ENCODE measurements around the gene ZBTB7C. TPM values are rescaled to one million over a fixed set of nuclear protein-coding genes. Genes with fewer than 3 reads are reported as not detected.

The ZBTB7C gene
- polyA plus RNA-seq, 1 donor (not counting 4 experiments of a cell fraction or from before 2014, with no cell fraction given) = 0.58 TPM

- TF ChIP-seq, protein P1, sequence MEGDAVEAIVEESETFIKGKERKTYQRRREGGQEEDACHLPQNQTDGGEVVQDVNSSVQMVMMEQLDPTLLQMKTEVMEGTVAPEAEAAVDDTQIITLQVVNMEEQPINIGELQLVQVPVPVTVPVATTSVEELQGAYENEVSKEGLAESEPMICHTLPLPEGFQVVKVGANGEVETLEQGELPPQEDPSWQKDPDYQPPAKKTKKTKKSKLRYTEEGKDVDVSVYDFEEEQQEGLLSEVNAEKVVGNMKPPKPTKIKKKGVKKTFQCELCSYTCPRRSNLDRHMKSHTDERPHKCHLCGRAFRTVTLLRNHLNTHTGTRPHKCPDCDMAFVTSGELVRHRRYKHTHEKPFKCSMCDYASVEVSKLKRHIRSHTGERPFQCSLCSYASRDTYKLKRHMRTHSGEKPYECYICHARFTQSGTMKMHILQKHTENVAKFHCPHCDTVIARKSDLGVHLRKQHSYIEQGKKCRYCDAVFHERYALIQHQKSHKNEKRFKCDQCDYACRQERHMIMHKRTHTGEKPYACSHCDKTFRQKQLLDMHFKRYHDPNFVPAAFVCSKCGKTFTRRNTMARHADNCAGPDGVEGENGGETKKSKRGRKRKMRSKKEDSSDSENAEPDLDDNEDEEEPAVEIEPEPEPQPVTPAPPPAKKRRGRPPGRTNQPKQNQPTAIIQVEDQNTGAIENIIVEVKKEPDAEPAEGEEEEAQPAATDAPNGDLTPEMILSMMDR (optimal IDR thresholded peaks at IDR 0.05 in 1 of 3, IDR thresholded peaks at IDR 0.05 in 1 of 3, conservative IDR thresholded peaks at IDR 0.05 in 1 of 3; ENCODE audit: extremely low read depth in 1 of 3, insufficient read depth in 2 of 3, low read length in 3 of 3) = no peak
- TF ChIP-seq EZH2 (IDR thresholded peaks at IDR 0.05; ENCODE audit: low read length) = no peak
- H3K4me2 ChIP-seq (ENCODE audit: control insufficient read depth, extremely low read depth, insufficient read depth, low read depth, low read length) = no peak overlapping the region
- no peak overlapping the region for H2AFZ ChIP-seq (ENCODE audit: control insufficient read depth, low read length)
- no peaks in the 10 kb centered on the region for H3K27me3 ChIP-seq (ENCODE audit: control insufficient read depth, extremely low read depth, insufficient read depth, low read length)
- no peak for FAIRE-seq
- H3K9me1 ChIP-seq (ENCODE audit: control insufficient read depth, extremely low read depth, insufficient read depth, low read length) = no peaks in the 10 kb centered on the region
- H3K4me3 ChIP-seq (ENCODE audit: control insufficient read depth in 2 of 3, extremely low read depth in 1 of 3, insufficient read depth in 2 of 3, low read depth in 1 of 3, low read length in 3 of 3) = no peak overlapping the region
- H3K27ac ChIP-seq (ENCODE audit: control insufficient read depth, insufficient read depth, low read length) = no peak overlapping the region
- no peaks in the 10 kb centered on the region for H3K9me3 ChIP-seq (ENCODE audit: control insufficient read depth, low read depth, low read length)
- peaks cover 26% of the 10 kb centered on the region for H3K4me1 ChIP-seq (ENCODE audit: control insufficient read depth, extremely low read depth, insufficient read depth, low read length)
- H4K20me1 ChIP-seq (ENCODE audit: control insufficient read depth, extremely low read depth, insufficient read depth, low read length) = no peaks in the 10 kb centered on the region
- no peaks in the 10 kb centered on the region for H3K79me2 ChIP-seq (ENCODE audit: control insufficient read depth, insufficient read depth, low read length)
- no peak for DNase-seq (ENCODE audit: low read depth, low spot score)
- dilution Hi-C loops (cut with MboI; ENCODE audit: extremely low pct_ligation_motif_present, low sequenced_read_pairs) = no loop called here
- H3K36me3 ChIP-seq (ENCODE audit: control insufficient read depth in 2 of 2, extremely low read depth in 1 of 2, insufficient read depth in 2 of 2, low read length in 2 of 2) = no peaks in the 10 kb centered on the region
- H3K9ac ChIP-seq (ENCODE audit: control insufficient read depth, extremely low read depth, insufficient read depth, low read length) = no peak overlapping the region
Observed at GRCh38 chr18:48388478-48388877, 20.7 kb downstream of the ZBTB7C start.

- Histone ChIP-seq H3K27ac (ENCODE audit: control insufficient read depth, insufficient read depth, low read length) (no peak overlapping the region), H3K4me2 (ENCODE audit: control insufficient read depth, extremely low read depth, insufficient read depth, low read depth, low read length) (no peak overlapping the region), H3K4me1 (ENCODE audit: control insufficient read depth, extremely low read depth, insufficient read depth, low read length) (peaks cover 17% of the 10 kb centered on the region), H3K27me3 (ENCODE audit: control insufficient read depth, extremely low read depth, insufficient read depth, low read length) (no peaks in the 10 kb centered on the region), H2AFZ (ENCODE audit: control insufficient read depth, low read length) (no peak overlapping the region), H3K4me3 (ENCODE audit: control insufficient read depth in 2 of 3, extremely low read depth in 1 of 3, insufficient read depth in 2 of 3, low read depth in 1 of 3, low read length in 3 of 3) (no peak overlapping the region), H4K20me1 (ENCODE audit: control insufficient read depth, extremely low read depth, insufficient read depth, low read length) (no peaks in the 10 kb centered on the region), H3K9me1 (ENCODE audit: control insufficient read depth, extremely low read depth, insufficient read depth, low read length) (no peaks in the 10 kb centered on the region), H3K79me2 (ENCODE audit: control insufficient read depth, insufficient read depth, low read length) (no peaks in the 10 kb centered on the region), H3K9ac (ENCODE audit: control insufficient read depth, extremely low read depth, insufficient read depth, low read length) (no peak overlapping the region), H3K36me3 (ENCODE audit: control insufficient read depth in 2 of 2, extremely low read depth in 1 of 2, insufficient read depth in 2 of 2, low read length in 2 of 2) (no peaks in the 10 kb centered on the region), H3K9me3 (ENCODE audit: control insufficient read depth, low read depth, low read length) (no peaks in the 10 kb centered on the region)
- dilution Hi-C loops (cut with MboI; ENCODE audit: extremely low pct_ligation_motif_present, low sequenced_read_pairs) = no loop called here
- no peak for TF ChIP-seq EZH2 (IDR thresholded peaks at IDR 0.05; ENCODE audit: low read length)
- TF ChIP-seq, protein P1 (optimal IDR thresholded peaks at IDR 0.05 in 1 of 3, IDR thresholded peaks at IDR 0.05 in 1 of 3, conservative IDR thresholded peaks at IDR 0.05 in 1 of 3; ENCODE audit: extremely low read depth in 1 of 3, insufficient read depth in 2 of 3, low read length in 3 of 3) = no peak
- DNase-seq (ENCODE audit: low read depth, low spot score) (no peak), FAIRE-seq (no peak)
Observed at GRCh38 chr18:48387300-48387699, 21.9 kb downstream of the ZBTB7C start.
